ENCODE measurements around the gene DTL.

DNA sequence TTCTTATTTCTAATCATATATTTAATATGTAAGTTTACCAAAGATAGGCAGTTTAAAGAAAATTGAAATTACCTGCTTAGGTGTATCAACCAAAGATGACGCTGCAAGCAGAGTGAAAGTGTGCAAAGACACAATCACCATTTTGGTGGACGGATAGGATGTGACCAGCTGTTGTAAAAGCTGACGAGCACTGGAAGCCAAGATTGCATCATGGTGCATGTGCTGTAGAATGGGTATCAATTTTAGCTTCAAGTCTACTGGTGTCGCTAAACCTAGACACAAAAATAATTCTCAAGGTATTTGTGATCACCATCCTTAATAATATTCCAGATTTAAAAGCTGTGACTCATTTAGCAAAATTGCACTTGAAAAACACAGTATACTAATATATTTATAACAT lies 28.4 kb upstream of the DTL start:
- TF ChIP-seq POLR2A (IDR thresholded peaks at IDR 0.05; ENCODE audit: low read length) (no peak), GATA1 (IDR thresholded peaks at IDR 0.05; ENCODE audit: low read depth, low read length) (no peak)
